Trophoblast cell (in vitro differentiated cells and primary cell): Measurements from ENCODE around the gene UVRAG.

ENCODE experiments used
- DNase-seq, 2 donors: peaks; one replicate each; pipeline ENCODE4 v3.0.0-alpha.2; 2016
- H2AFZ ChIP-seq: 2 replicates; pipeline ENCODE4 v1.6.1; 2013; ENCODE audit warnings: low read length, moderate library complexity, mild to moderate bottlenecking; ENCODE audit not compliant: insufficient read depth, poor library complexity
- H2AK5ac ChIP-seq: 2 replicates; pipeline ENCODE4 v1.6.1; 2013; ENCODE audit warnings: mild to moderate bottlenecking, low read length
- H2BK120ac ChIP-seq: 2 replicates; pipeline ENCODE4 v1.6.1; 2013; ENCODE audit warnings: low read length, mild to moderate bottlenecking, moderate library complexity; ENCODE audit not compliant: insufficient read depth, poor library complexity
- H2BK12ac ChIP-seq: 2 replicates; pipeline ENCODE4 v1.6.1; 2013; ENCODE audit warnings: mild to moderate bottlenecking, low read length, moderate library complexity
- H2BK5ac ChIP-seq: 2 replicates; pipeline ENCODE4 v1.6.1; 2013; ENCODE audit warnings: low read length, low read depth, moderate library complexity, mild to moderate bottlenecking; ENCODE audit not compliant: poor library complexity
- H3K14ac ChIP-seq: 2 replicates; pipeline ENCODE4 v1.6.1; 2013; ENCODE audit warnings: mild to moderate bottlenecking, low read length
- H3K18ac ChIP-seq: 2 replicates; pipeline ENCODE4 v1.6.1; 2013; ENCODE audit warnings: mild to moderate bottlenecking, low read length
- H3K23ac ChIP-seq: 2 replicates; pipeline ENCODE4 v1.6.1; 2013; ENCODE audit warnings: low read length
- H3K27ac ChIP-seq: 2 replicates; pipeline ENCODE4 v1.5.1; 2013; ENCODE audit warnings: low read depth, mild to moderate bottlenecking, inconsistent platforms, low read length, moderate library complexity
- H3K27me3 ChIP-seq: 2 replicates; pipeline ENCODE4 v1.6.1; 2013; ENCODE audit warnings: inconsistent platforms, mild to moderate bottlenecking, low read length, moderate library complexity; ENCODE audit not compliant: insufficient read depth
- H3K36me3 ChIP-seq, 2 experiments: 1 replicate in 1 of 2; 2 replicates in 1 of 2; pipeline ENCODE4 v1.6.1; 2013; ENCODE audit warnings: low read length in 2 of 2, mild to moderate bottlenecking in 2 of 2, moderate library complexity in 1 of 2; ENCODE audit not compliant: insufficient read depth in 2 of 2, control insufficient read depth in 1 of 2
- H3K4ac ChIP-seq: 2 replicates; pipeline ENCODE4 v1.6.1; 2013; ENCODE audit warnings: low read depth, mild to moderate bottlenecking, low read length, moderate library complexity
- H3K4me1 ChIP-seq, 2 experiments: 1 replicate in 1 of 2; 2 replicates in 1 of 2; pipeline ENCODE4 v1.6.1; 2013; ENCODE audit warnings: low read length in 2 of 2, mild to moderate bottlenecking in 2 of 2, moderate library complexity in 1 of 2; ENCODE audit not compliant: insufficient read depth in 2 of 2, control insufficient read depth in 1 of 2
- H3K4me2 ChIP-seq: 2 replicates; pipeline ENCODE4 v1.6.1; 2013; ENCODE audit warnings: inconsistent platforms, mild to moderate bottlenecking, low read length, moderate library complexity
- H3K4me3 ChIP-seq: 2 replicates; pipeline ENCODE4 v1.5.1; 2013; ENCODE audit warnings: mild to moderate bottlenecking, low read depth, low read length, inconsistent platforms
- H3K79me1 ChIP-seq: one replicate; pipeline ENCODE4 v1.6.1; 2013; ENCODE audit warnings: low read length
- H3K79me2 ChIP-seq: 2 replicates; pipeline ENCODE4 v1.6.1; 2013; ENCODE audit warnings: low read length, mild to moderate bottlenecking; ENCODE audit not compliant: control insufficient read depth, insufficient read depth, poor library complexity
- H3K9ac ChIP-seq: 2 replicates; pipeline ENCODE4 v1.6.1; 2013; ENCODE audit warnings: mild to moderate bottlenecking, low read length
- H3K9me3 ChIP-seq: 2 replicates; pipeline ENCODE4 v1.6.1; 2013; ENCODE audit warnings: low read depth, mild to moderate bottlenecking, control low read depth, inconsistent platforms, low read length; ENCODE audit not compliant: insufficient read depth
- H4K12ac ChIP-seq: 2 replicates; pipeline ENCODE4 v1.6.1; 2013; ENCODE audit warnings: low read depth, mild to moderate bottlenecking, low read length, moderate library complexity
- H4K8ac ChIP-seq: 2 replicates; pipeline ENCODE4 v1.6.1; 2013; ENCODE audit warnings: low read depth, mild to moderate bottlenecking, low read length, moderate library complexity
- H4K91ac ChIP-seq: one replicate; pipeline ENCODE4 v1.6.1; 2013; ENCODE audit warnings: low read depth, mild to moderate bottlenecking, low read length, moderate library complexity
- WGBS: extraction: QIAGEN DNeasy Blood & Tissue Kit; methylation state at CpG from one replicate; pipeline ENCODE4 v1.1.7; 2013; ENCODE audit warnings: missing lambda C conversion rate; ENCODE audit not compliant: insufficient read length, insufficient coverage; ENCODE audit errors: extremely low coverage; 5-methylcytosine and 5-hydroxymethylcytosine counted together

Gene UVRAG

DNA sequence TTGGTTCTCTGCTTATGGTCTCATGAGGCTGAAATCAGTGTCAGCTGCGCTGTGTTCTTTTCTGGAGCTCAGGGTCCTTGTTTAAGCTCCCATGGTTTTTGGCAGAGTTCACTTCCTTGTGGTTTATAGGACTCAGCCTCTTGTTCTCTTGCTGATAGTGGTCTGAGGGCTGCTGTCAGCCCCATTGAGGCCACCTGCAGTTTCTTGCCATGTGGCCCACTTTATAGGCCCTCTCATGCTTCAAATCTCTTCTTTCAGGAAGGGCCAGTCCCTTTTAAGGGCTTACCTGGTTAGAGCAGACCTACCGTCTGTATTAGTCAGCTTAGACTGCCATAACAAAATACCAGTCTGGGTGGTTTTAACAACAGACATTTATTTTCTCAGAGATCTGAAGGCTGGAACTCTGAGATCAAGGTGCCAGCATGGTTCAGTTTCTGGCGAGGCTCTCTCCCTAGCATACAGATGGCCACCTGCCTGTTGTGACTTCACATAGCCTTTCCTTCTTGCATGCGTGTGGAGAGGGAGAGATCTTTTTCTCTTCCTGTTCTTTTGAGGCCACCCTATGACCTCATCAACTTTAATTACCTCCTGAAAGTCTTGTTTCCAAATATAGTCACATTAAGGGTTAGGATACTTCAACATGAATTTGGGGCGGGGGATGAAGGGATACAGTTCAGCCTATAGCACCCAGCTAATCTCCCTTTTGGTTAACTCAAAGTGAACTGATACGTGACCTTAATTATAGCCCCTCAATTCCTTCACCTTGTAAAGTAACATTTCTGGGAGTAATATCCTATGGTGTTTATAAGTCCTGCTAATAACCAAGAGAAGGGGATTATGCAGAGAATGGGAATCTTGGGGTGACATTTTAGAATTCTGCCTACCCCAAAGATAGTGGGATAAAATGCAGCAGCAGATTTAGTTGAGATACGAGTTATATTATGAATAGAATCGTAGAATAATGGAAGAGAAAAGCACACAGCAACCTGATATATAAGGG, 131.8 kb downstream of the UVRAG start:
- peaks cover 6% of the 10 kb centered on the region in 2 experiments for H3K4me1 ChIP-seq
- H2BK120ac ChIP-seq = no peak overlapping the region
- no peaks in the 10 kb centered on the region for H3K9me3 ChIP-seq
- no peak overlapping the region for H3K23ac ChIP-seq
- 100% methylated on average over 2 of the region's 8 CpGs for WGBS
- H3K4ac ChIP-seq = no peak overlapping the region
- no peaks in the 10 kb centered on the region for H3K79me2 ChIP-seq
- H3K18ac ChIP-seq = no peak overlapping the region
- no peak overlapping the region for H4K91ac ChIP-seq
- no peaks in the 10 kb centered on the region for H3K36me3 ChIP-seq
- H3K9ac ChIP-seq = no peak overlapping the region
- H2AK5ac ChIP-seq = no peak overlapping the region
- no peak overlapping the region for H3K4me3 ChIP-seq
- H2BK5ac ChIP-seq = no peak overlapping the region
- DNase-seq = peak; percentile 83 to 92
- H4K12ac ChIP-seq = peak overlapping the region; percentile 30
- H3K4me2 ChIP-seq = no peak overlapping the region
- no peak overlapping the region for H4K8ac ChIP-seq
- H2BK12ac ChIP-seq = peak overlapping the region; percentile 49
- no peak overlapping the region for H3K27ac ChIP-seq
- no peak overlapping the region for H2AFZ ChIP-seq
- H3K79me1 ChIP-seq = peaks cover 1% of the 10 kb centered on the region
- H3K27me3 ChIP-seq = no peaks in the 10 kb centered on the region
- H3K14ac ChIP-seq = no peak overlapping the region

DNA sequence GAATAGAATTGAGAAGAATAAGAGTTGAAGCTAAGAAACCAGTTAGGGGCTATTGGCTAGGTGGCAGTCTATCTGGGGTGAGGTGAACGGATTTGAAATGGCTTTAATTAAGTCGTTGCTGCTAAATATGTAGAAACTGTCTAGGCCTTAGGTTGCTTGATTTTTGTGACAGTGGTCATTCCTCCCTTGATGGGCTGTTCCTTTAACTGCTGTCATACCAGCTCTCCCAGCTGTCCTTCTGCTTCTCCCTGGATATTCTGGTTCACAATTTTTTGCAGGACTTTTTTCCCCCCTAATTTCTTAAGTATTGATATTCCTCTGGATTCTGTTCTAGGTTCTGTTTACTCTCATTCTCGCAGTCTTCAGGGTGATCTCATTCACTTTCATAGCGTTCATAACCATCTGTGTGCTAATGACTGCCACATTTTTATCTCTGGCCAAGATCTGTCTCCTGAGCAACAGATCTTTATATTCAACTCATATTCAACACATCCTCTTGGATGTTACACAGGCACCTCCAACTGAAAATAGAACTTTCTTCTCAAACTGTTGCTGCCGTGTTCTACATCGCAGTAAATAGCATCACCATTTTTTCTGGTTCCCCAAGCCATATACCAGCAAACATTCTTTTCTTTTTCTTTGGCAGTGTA, 134.1 kb downstream of the UVRAG start:
- H3K4ac ChIP-seq = no peak overlapping the region
- no peak overlapping the region for H4K8ac ChIP-seq
- no peak overlapping the region for H4K91ac ChIP-seq
- no peak overlapping the region for H3K27ac ChIP-seq
- no peak overlapping the region for H2AFZ ChIP-seq
- H2AK5ac ChIP-seq = no peak overlapping the region
- no peaks in the 10 kb centered on the region for H3K27me3 ChIP-seq
- H2BK120ac ChIP-seq = no peak overlapping the region
- WGBS = no CpG with 5 or more reads among the region's 6 CpGs
- H3K9ac ChIP-seq = no peak overlapping the region
- H4K12ac ChIP-seq = no peak overlapping the region
- no peaks in the 10 kb centered on the region for H3K9me3 ChIP-seq
- H3K14ac ChIP-seq = no peak overlapping the region
- H2BK12ac ChIP-seq = no peak overlapping the region
- no peak overlapping the region for H3K4me2 ChIP-seq
- peak in 1 of 2 donors; percentile 27 for DNase-seq
- peaks cover 6% of the 10 kb centered on the region in 2 experiments for H3K4me1 ChIP-seq
- no peaks in the 10 kb centered on the region for H3K79me2 ChIP-seq
- H3K4me3 ChIP-seq = no peak overlapping the region
- H3K23ac ChIP-seq = no peak overlapping the region
- H3K18ac ChIP-seq = no peak overlapping the region
- no peaks in the 10 kb centered on the region for H3K36me3 ChIP-seq
- no peak overlapping the region for H2BK5ac ChIP-seq
- peaks cover 1% of the 10 kb centered on the region for H3K79me1 ChIP-seq

- no peak overlapping the region for H2BK120ac ChIP-seq
- H3K14ac ChIP-seq = no peak overlapping the region
- H3K9ac ChIP-seq = no peak overlapping the region
- H3K4me3 ChIP-seq = no peak overlapping the region
- H4K91ac ChIP-seq = no peak overlapping the region
- peaks cover 6% of the 10 kb centered on the region in 2 experiments for H3K4me1 ChIP-seq
- no peak overlapping the region for H2AFZ ChIP-seq
- no peak for DNase-seq
- no peak overlapping the region for H3K18ac ChIP-seq
- H2BK12ac ChIP-seq = no peak overlapping the region
- no peak overlapping the region for H4K12ac ChIP-seq
- H2AK5ac ChIP-seq = no peak overlapping the region
- no peak overlapping the region for H2BK5ac ChIP-seq
- H3K27me3 ChIP-seq = no peaks in the 10 kb centered on the region
- H3K79me2 ChIP-seq = no peaks in the 10 kb centered on the region
- WGBS = no CpG with 5 or more reads among the region's 6 CpGs
- no peak overlapping the region for H4K8ac ChIP-seq
- no peak overlapping the region for H3K4ac ChIP-seq
- H3K23ac ChIP-seq = no peak overlapping the region
- H3K27ac ChIP-seq = no peak overlapping the region
- H3K9me3 ChIP-seq = no peaks in the 10 kb centered on the region
- no peak overlapping the region for H3K4me2 ChIP-seq
- H3K36me3 ChIP-seq = no peaks in the 10 kb centered on the region
- H3K79me1 ChIP-seq = peaks cover 1% of the 10 kb centered on the region
Observed at GRCh38 chr11:75950141-75950540, 135.1 kb downstream of the UVRAG start.

GRCh38 chr11:75954039-75954438, 139.0 kb downstream of the UVRAG start:
- Histone ChIP-seq H3K23ac (no peak overlapping the region), H3K18ac (no peak overlapping the region), H3K14ac (no peak overlapping the region), H3K4me2 (no peak overlapping the region), H4K12ac (no peak overlapping the region), H3K4me1 (no peaks in the 10 kb centered on the region), H3K4me3 (no peak overlapping the region), H3K79me1 (no peaks in the 10 kb centered on the region), H3K27me3 (no peaks in the 10 kb centered on the region), H4K91ac (no peak overlapping the region), H4K8ac (no peak overlapping the region), H3K79me2 (no peaks in the 10 kb centered on the region), H2BK5ac (no peak overlapping the region), H3K27ac (no peak overlapping the region), H3K4ac (no peak overlapping the region), H2AFZ (no peak overlapping the region), H3K9ac (no peak overlapping the region), H3K9me3 (no peaks in the 10 kb centered on the region), H2BK12ac (no peak overlapping the region), H2BK120ac (no peak overlapping the region), H3K36me3 (no peaks in the 10 kb centered on the region), H2AK5ac (no peak overlapping the region)
- no CpG with 5 or more reads among the region's 2 CpGs for WGBS
- no peak for DNase-seq
